ENCODE results near the gene OGA. TPM values are rescaled to one million over a fixed set of nuclear protein-coding genes. Genes with fewer than 3 reads are reported as not detected.

The OGA gene
- total RNA-seq, 2 experiments from 2014 or later = 125 to 130 TPM

- Mint-ChIP-seq H3K27me3 (peaks cover 41% of the 10 kb centered on the region), H3K4me3 (no peak overlapping the region), H3K36me3 (ENCODE audit: low read depth) (no peaks in the 10 kb centered on the region), H3K27ac (no peak overlapping the region), H3K9me3 (no peaks in the 10 kb centered on the region), H3K4me1 (ENCODE audit: low read depth) (peaks cover 4% of the 10 kb centered on the region)
- intact Hi-C loops (cut with micrococcal nuclease) = no loop called here
- TF ChIP-seq CTCF (IDR thresholded peaks at IDR 0.05) = no peak
- ChIA-PET CTCF (interaction anchor here (0.8 to 1.6 kb wide), 3 partner anchors 12 to 15 kb away, joined by 3 to 5 read pairs (median 4); partner anchors contain the start of gene NPM3), POLR2A (no interaction called here)
- DNase-seq = no peak
- ATAC-seq = no peak
Measured at GRCh38 chr10:101768791-101769170, 49.5 kb downstream of the OGA start.

- ChIA-PET CTCF (interaction anchor here (0.8 to 1.6 kb wide), 5 partner anchors 12 to 25 kb away, joined by 3 to 5 read pairs (median 3); partner anchors contain the start of gene NPM3), POLR2A (no interaction called here)
- no peak for DNase-seq
- no peak for TF ChIP-seq CTCF (IDR thresholded peaks at IDR 0.05)
- no peaks in the 10 kb centered on the region for H3K36me3 Mint-ChIP-seq (ENCODE audit: low read depth)
- peaks cover 35% of the 10 kb centered on the region for H3K27me3 Mint-ChIP-seq
- no peak overlapping the region for H3K27ac Mint-ChIP-seq
- H3K4me1 Mint-ChIP-seq (ENCODE audit: low read depth) = no peaks in the 10 kb centered on the region
- intact Hi-C loops (cut with micrococcal nuclease) = no loop called here
- no peaks in the 10 kb centered on the region for H3K9me3 Mint-ChIP-seq
- ATAC-seq = no peak
- no peak overlapping the region for H3K4me3 Mint-ChIP-seq
Measured at GRCh38 chr10:101767966-101768790, 50.1 kb downstream of the OGA start.

- H3K4me1 Mint-ChIP-seq (ENCODE audit: low read depth) = no peaks in the 10 kb centered on the region
- H3K36me3 Mint-ChIP-seq (ENCODE audit: low read depth) = no peaks in the 10 kb centered on the region
- intact Hi-C loops (cut with micrococcal nuclease) = no loop called here
- no peak for TF ChIP-seq CTCF (IDR thresholded peaks at IDR 0.05)
- H3K9me3 Mint-ChIP-seq = no peaks in the 10 kb centered on the region
- ChIA-PET POLR2A (no interaction called here), CTCF (interaction anchor here (0.9 to 1.1 kb wide), 2 partner anchors 14 to 26 kb away, joined by 3 read pairs; no protein-coding TSS in a partner anchor)
- H3K27ac Mint-ChIP-seq = no peak overlapping the region
- no peak for ATAC-seq
- no peak overlapping the region for H3K4me3 Mint-ChIP-seq
- peaks cover 29% of the 10 kb centered on the region for H3K27me3 Mint-ChIP-seq
- DNase-seq = no peak
Measured at GRCh38 chr10:101767600-101767945, 50.7 kb downstream of the OGA start.

GRCh38 chr10:101766753-101767599 is 51.3 kb downstream of the OGA start:
- ATAC-seq (no peak), DNase-seq (no peak)
- intact Hi-C loops (cut with micrococcal nuclease) = no loop called here
- ChIA-PET POLR2A (no interaction called here), CTCF (interaction anchor here (0.9 to 1.1 kb wide), 2 partner anchors 14 to 26 kb away, joined by 3 read pairs; no protein-coding TSS in a partner anchor)
- no peak overlapping the region for H3K4me3 Mint-ChIP-seq
- no peaks in the 10 kb centered on the region for H3K9me3 Mint-ChIP-seq
- H3K36me3 Mint-ChIP-seq (ENCODE audit: low read depth) = no peaks in the 10 kb centered on the region
- no peak overlapping the region for H3K27ac Mint-ChIP-seq
- TF ChIP-seq CTCF (IDR thresholded peaks at IDR 0.05) = no peak
- H3K4me1 Mint-ChIP-seq (ENCODE audit: low read depth) = no peaks in the 10 kb centered on the region
- peaks cover 25% of the 10 kb centered on the region for H3K27me3 Mint-ChIP-seq

GRCh38 chr10:101766306-101766705 is 51.9 kb downstream of the OGA start:
- H3K9me3 Mint-ChIP-seq = no peaks in the 10 kb centered on the region
- intact Hi-C loops (cut with micrococcal nuclease) = no loop called here
- ATAC-seq (no peak), DNase-seq (no peak)
- ChIA-PET POLR2A (no interaction called here), CTCF (no interaction called here)
- H3K27ac Mint-ChIP-seq = no peak overlapping the region
- H3K36me3 Mint-ChIP-seq (ENCODE audit: low read depth) = no peaks in the 10 kb centered on the region
- no peak for TF ChIP-seq CTCF (IDR thresholded peaks at IDR 0.05)
- no peaks in the 10 kb centered on the region for H3K4me1 Mint-ChIP-seq (ENCODE audit: low read depth)
- peaks cover 19% of the 10 kb centered on the region for H3K27me3 Mint-ChIP-seq
- no peak overlapping the region for H3K4me3 Mint-ChIP-seq

Measured in activated CD8-positive, alpha-beta T cell treated with anti-CD3 and anti-CD28 coated beads for 36 hours (primary cell).